ACHN (cell line): ENCODE measurements around the gene TCEA3.

Experiments used
- DNase-seq: peaks from one replicate; pipeline ENCODE4 v3.0.0-alpha.2; 2015
- in situ Hi-C: cut with HindIII; loops from 2 replicates; pipeline ENCODE4 v1.10.0; 2017; ENCODE audit warnings: low sequenced_read_pairs, low pct_ligation_motif_present, low pct_unique_long_range_greater_than_20kb

TCEA3 gene

GRCh38 chr1:23424293-23425192, at the start of gene TCEA3:
TCEA3 (minus strand) TSS chr1:23424748; CDS start chr1:23424633, 115 bp downstream.
- no peak for DNase-seq
- in situ Hi-C loops: no loop called here

GRCh38 chr1:23473037-23473800, 48.7 kb upstream of the TCEA3 start:
- DNase-seq: no peak
- in situ Hi-C loops: no loop called here

DNA sequence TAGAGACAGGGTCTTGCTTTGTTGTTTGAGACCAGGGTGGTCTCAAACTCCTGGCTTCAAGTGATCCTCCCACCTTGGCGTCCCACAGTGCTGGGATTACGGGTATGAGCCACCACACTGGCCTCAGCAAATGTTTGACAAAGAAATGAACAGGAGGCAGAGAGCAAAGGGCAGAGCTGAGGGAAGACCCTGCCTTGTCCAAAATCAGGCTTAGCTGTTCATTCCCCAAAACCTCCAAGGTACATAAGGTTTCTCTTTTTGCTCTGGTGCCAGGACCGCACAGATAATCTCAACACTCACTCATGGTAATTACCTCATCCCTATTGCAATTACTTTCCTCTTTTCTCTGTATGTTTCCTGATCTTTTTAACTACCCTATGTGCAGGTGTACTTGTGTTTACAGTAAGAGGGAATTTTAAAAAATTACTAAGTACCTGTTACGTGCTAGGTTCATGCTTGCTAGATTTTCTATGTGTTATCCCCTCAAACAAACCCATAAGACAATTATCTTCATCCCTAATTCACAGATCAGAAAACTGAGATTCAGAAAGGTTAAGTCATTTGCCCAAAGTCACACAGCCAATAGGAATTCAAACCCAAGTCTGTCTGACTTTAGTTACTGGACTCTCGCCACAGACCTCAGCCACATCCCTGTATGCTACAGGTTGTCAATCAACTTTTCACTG, 47.9 kb upstream of the TCEA3 start:
- in situ Hi-C loops: no loop called here
- no peak for DNase-seq

- in situ Hi-C loops: no loop called here
- DNase-seq: no peak
Measured at GRCh38 chr1:23471473-23472075, 47.0 kb upstream of the TCEA3 start.

DNA sequence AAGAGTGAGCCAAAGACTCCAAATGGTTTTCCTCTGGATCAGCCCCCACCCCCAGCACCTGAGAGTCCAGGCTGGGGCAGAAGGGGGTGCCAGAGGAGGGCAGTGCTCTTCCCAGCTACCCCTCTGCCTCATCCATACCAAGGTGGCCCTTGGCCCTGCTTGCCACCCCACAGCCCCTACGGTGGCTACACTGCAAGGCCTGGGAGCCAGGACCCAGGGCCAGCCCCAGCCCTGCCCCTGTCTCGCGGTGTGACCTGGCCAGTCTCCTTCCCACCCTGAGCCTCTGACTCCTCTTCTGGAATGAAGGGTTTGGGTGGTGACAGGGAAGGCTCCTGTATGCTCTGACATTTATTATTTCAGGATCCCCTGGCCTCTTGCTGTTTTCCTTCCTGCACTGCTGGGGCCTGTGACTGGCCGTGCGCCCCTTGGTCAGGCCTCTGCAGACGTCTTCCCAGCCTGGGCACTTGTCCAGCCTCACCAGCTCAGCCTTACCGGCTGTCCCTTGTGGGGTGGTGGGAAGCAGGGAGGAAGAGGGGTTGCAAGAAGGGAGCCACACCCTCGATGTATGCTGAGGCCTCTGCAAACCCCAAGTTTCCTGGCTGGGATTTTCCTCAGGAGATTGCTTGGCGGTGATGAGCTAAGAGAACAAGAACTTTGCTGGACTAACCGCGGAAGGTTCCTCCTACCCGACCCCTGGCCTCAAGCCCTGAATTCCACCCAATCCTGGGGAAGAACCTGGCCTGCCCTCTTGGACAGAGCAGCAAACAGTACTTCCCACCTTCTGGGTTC, 45.9 kb upstream of the TCEA3 start:
- in situ Hi-C loops: no loop called here

GRCh38 chr1:23469372-23469982, 44.9 kb upstream of the TCEA3 start:
- in situ Hi-C loops: no loop called here
- no peak for DNase-seq

More for the DNA sequence above, 45.9 kb upstream of the TCEA3 start:
- DNase-seq: no peak

- in situ Hi-C loops: no loop called here
- DNase-seq: no peak
Measured at GRCh38 chr1:23466423-23466989, 42.0 kb upstream of the TCEA3 start.

DNA sequence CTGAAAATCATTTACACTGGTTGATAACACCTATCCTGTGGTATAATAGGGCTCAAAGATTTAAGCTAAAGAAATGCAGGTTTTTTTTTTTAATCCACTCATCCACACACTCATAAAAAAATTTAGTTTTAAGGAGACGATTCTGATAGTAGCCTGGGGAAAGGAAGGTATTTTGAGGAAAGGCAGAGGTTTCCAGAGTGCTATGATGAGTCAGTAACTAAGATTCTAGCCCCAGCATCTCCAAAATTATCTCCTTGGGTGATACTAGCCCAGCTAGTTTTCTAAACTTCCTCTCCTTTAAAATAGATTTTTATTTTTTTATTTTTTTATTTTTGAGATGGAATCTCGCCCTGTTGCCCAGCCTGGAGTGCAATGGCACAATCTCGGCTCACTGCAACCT, 38.7 kb upstream of the TCEA3 start:
- in situ Hi-C loops: no loop called here
- no peak for DNase-seq

GRCh38 chr1:23462766-23463165, 38.2 kb upstream of the TCEA3 start:
- DNase-seq: no peak
- in situ Hi-C loops: no loop called here

DNA sequence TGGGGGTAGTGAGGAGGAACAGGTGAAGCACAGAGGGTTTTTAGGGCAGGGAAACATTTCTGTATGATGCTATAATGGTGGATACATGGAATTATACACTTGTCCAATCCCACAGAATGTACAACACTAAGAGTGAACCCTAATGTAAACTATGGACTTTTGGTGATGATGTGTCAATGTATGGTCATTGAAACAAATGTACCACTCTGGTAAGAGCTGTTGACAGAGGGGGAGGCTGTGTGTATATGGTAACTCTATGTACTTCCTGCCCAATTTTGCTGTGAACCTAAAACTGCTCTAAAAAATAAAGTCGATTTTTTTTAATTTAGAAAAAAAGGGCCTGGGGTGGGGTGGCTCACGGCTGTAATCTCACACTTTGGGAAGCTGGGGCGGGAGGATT, 36.5 kb upstream of the TCEA3 start:
- no peak for DNase-seq
- in situ Hi-C loops: no loop called here

DNA sequence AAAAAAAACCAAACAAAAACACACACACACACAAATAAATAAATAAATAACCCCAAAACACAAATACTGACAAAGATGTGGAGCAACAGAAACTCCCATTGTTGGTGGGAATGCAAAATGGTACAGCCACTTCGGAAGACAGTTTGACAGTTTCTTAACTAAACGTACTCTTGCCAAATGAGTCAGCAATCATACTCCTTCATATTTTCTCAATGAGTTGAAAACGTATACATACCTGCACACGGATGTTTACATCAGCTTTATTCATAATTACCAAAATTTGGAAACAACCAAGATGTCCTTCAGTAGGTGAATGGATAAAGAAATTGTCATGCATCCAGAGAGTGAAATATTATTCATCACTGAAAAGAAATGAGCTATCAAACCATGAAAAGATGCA, 36.0 kb upstream of the TCEA3 start:
- in situ Hi-C loops: no loop called here
- DNase-seq: no peak

- no peak for DNase-seq
- in situ Hi-C loops: no loop called here
Measured at GRCh38 chr1:23459338-23459757, 34.8 kb upstream of the TCEA3 start.

DNA sequence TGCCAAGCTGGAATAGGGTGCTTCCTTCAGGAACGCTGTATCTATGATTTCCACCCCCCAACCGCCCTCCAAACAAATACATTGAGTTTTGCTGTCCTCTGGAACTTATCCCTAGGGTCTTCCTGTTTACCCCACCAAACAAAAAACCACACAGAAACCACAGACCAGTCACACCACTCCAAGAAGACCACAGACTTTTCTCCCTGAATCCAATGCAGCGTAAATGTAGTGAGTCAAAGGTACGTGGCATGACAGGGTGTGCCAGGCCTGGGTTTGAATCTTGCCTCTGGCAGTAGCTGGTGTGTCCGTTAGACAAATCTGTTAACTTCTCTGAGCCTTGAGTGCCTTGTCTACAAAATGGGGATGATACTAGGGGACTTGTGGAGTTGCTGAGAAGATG, 31.7 kb upstream of the TCEA3 start:
- DNase-seq: no peak
- in situ Hi-C loops: no loop called here

DNA sequence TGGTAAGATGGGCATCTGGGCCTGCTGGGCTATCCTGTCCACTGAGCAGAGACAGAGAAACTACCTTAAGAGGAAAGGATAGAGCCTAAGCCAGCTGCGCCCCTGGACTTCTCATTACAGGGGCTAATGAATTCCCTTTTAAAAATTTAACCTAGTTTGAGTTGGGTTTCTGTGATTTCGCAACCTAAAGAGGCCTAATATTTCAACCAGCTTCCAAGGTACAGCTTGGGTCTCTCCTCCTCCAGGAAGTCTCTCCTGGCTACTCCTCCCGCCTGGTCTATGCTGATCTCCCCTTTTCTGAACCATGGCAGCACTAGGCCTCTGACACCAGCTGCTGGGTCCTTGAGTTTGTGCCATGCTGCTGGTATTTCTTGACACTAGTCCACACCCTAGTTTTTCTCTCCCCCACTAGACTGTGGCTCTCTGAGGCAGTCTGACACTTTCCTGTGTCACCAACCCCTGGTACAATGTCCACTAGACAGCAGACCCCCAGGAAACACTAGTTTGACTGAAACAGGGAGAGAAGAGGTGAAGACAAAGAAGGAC, 29.0 kb upstream of the TCEA3 start:
- in situ Hi-C loops: no loop called here
- no peak for DNase-seq

DNA sequence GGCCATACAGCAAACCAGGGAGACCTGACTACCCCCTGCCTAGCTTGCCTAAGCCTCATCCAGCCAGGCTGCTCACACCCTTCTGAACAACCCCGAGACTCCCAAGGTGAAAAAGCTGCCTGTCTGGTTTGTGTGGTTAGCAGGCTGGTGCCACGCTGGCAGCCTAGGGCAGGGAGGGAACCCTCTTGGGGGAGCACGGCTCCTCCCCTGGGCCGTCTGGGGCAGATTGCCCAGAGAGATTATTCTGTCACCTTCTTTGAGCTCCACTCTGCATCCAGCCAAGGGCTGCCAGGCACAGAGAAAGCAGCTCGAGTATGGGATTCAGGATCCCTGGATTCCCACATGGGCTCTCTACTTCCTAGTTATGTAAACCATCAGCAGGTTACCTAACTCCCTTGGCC, 27.5 kb upstream of the TCEA3 start:
- in situ Hi-C loops: no loop called here
- DNase-seq: no peak

GRCh38 chr1:23451441-23451840, 26.9 kb upstream of the TCEA3 start:
- no peak for DNase-seq
- in situ Hi-C loops: no loop called here

DNA sequence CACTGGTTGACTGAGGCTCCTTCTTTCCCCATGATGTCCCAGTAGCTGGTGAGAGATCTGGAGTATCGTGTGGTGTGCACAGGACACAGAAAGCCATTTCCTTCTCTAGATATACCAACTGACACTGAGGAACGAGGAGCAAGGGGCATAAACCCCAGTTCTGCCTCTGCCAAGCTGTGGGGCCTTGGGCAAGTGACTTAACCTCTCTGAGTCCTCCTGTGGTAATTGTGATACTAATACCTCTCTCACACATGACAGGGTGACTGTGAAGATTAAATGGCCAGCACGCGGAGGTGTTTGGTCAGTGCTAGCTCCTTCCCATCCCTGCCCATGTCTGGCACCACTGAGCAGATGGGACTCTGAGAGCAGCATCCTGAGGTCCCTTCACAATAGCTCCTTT, 26.3 kb upstream of the TCEA3 start:
- no peak for DNase-seq
- in situ Hi-C loops: no loop called here
